Measurements from ENCODE around the gene ZDHHC11B.

DNA sequence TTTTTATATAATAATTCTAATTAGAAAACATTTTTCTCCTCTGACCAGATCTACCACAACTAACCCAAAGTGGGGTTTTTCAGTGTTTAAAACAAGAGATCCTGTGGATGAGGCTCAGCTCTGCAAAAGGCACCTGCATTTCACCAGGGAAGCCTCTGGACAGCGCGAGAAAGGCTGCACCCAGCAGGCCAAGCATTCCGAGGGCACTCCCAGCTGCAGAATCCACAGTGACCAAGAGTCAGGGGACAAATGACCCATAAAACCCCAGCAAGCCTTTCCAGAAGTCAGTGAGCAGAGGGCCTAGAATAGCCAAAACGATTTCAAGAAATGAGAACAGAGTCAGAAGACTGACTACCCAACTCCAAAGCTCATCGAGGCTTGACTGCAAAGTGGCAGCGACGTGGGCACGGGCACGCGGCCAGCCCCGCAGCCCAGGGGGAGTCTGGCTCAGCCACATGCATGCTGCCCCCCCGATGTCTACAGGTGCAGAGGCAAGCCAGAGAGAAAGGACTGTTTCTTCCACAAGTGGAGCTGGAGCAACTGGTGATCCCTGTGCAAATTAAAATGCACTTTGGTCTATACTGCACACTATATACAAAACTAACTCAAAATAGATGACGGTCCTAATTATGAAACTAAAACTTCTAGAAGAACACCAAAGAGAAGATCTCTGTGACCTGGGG is 117.6 kb downstream of the ZDHHC11B start:
- TF ChIP-seq, protein P1, sequence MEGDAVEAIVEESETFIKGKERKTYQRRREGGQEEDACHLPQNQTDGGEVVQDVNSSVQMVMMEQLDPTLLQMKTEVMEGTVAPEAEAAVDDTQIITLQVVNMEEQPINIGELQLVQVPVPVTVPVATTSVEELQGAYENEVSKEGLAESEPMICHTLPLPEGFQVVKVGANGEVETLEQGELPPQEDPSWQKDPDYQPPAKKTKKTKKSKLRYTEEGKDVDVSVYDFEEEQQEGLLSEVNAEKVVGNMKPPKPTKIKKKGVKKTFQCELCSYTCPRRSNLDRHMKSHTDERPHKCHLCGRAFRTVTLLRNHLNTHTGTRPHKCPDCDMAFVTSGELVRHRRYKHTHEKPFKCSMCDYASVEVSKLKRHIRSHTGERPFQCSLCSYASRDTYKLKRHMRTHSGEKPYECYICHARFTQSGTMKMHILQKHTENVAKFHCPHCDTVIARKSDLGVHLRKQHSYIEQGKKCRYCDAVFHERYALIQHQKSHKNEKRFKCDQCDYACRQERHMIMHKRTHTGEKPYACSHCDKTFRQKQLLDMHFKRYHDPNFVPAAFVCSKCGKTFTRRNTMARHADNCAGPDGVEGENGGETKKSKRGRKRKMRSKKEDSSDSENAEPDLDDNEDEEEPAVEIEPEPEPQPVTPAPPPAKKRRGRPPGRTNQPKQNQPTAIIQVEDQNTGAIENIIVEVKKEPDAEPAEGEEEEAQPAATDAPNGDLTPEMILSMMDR (IDR thresholded peaks at IDR 0.05; ENCODE audit: poor library complexity, severe bottlenecking), result no peak
- TF ChIP-seq POLR2AphosphoS5 (IDR thresholded peaks at IDR 0.05), result no peak
- no peak for TF ChIP-seq RAD21 (conservative IDR thresholded peaks at IDR 0.05)
